Mammary epithelial cell (primary cell): ENCODE measurements around the gene CGNL1.

Experiments
- CTCF ChIP-seq, 2 donors: IDR thresholded peaks in 1 of 2; conservative IDR thresholded peaks in 1 of 2; 2 replicates each; pipeline ENCODE4 v1.5.1; 2011 to 2012; ENCODE audit warnings: inconsistent platforms in 2 of 2, low read length in 2 of 2, mild to moderate bottlenecking in 2 of 2, control low read depth in 1 of 2, low read depth in 1 of 2; ENCODE audit not compliant: insufficient read depth in 1 of 2; ENCODE audit errors: extremely low read depth in 1 of 2
- EZH2 ChIP-seq: IDR thresholded peaks from 2 replicates; pipeline ENCODE4 v1.6.1; 2012; ENCODE audit warnings: low read length, inconsistent platforms, borderline replicate concordance

GRCh38 chr15:57422113-57422754, 45.9 kb downstream of the CGNL1 start:
- TF ChIP-seq CTCF (conservative IDR thresholded peaks at IDR 0.05 in 1 of 2, IDR thresholded peaks at IDR 0.05 in 1 of 2; ENCODE audit: extremely low read depth in 1 of 2, insufficient read depth in 1 of 2, low read depth in 1 of 2, low read length in 2 of 2) (no peak), EZH2 (no peak)
